Measurements from ENCODE around the gene ANGPT4.

The ANGPT4 gene

DNA sequence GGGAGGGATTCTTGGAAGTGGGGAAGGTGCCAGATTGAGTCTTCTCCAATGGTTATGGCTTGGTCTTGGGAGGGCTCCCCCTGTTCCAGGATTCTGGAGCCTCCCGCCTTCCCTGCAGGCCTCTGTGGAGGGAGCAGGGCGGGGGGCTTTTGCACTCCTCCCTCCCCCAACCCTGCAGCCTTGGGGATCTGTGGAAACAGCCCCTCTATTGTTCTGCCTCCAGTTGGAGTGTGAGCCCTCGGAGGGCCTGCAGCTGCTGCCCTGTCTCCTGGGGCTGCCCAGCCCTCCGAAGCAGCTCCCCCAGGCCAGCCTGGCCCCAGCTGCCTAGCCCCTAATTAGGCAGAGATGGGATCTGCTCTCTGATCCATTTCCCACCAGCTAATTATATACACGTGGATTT is 67.9 kb downstream of the ANGPT4 start:
- no peaks in the 10 kb centered on the region for H3K27me3 ChIP-seq (replicated peaks)
- in situ Hi-C loops (cut with HindIII; ENCODE audit: low pct_ligation_motif_present, low sequenced_read_pairs), result no loop called here
- no peak overlapping the region for H3K27ac ChIP-seq
- H3K4me3 ChIP-seq (ENCODE audit: low read depth, low read length), result no peak overlapping the region
- no peaks in the 10 kb centered on the region for H3K36me3 ChIP-seq (replicated peaks)
- TF ChIP-seq, protein P1, sequence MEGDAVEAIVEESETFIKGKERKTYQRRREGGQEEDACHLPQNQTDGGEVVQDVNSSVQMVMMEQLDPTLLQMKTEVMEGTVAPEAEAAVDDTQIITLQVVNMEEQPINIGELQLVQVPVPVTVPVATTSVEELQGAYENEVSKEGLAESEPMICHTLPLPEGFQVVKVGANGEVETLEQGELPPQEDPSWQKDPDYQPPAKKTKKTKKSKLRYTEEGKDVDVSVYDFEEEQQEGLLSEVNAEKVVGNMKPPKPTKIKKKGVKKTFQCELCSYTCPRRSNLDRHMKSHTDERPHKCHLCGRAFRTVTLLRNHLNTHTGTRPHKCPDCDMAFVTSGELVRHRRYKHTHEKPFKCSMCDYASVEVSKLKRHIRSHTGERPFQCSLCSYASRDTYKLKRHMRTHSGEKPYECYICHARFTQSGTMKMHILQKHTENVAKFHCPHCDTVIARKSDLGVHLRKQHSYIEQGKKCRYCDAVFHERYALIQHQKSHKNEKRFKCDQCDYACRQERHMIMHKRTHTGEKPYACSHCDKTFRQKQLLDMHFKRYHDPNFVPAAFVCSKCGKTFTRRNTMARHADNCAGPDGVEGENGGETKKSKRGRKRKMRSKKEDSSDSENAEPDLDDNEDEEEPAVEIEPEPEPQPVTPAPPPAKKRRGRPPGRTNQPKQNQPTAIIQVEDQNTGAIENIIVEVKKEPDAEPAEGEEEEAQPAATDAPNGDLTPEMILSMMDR (IDR thresholded peaks at IDR 0.05; ENCODE audit: low read depth, low read length, missing control alignments), result no peak
- no peak for DNase-seq

DNA sequence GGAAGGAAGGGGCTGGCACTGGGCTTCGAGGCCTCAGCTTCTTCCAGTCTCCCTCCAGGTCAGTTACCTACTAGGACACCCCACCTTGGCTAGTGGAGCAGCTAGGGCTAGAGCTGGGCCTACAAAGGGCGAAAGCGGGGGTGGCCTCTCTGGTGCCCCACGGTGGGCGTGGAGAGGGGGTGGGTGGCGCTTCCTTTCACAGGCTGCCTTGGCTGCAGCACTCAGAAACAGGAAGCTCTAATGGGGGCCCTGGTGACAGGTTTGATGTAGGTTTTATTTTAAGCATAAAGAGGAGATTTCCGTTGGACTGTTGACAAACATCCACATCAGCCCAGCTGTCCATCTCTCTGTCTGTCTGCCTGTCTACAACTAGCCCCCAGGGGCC is 69.2 kb downstream of the ANGPT4 start:
- no peaks in the 10 kb centered on the region for H3K27me3 ChIP-seq (replicated peaks)
- TF ChIP-seq, protein P1 (IDR thresholded peaks at IDR 0.05; ENCODE audit: low read depth, low read length, missing control alignments), result no peak
- H3K27ac ChIP-seq, result no peak overlapping the region
- H3K36me3 ChIP-seq (replicated peaks), result no peaks in the 10 kb centered on the region
- DNase-seq, result no peak
- no peak overlapping the region for H3K4me3 ChIP-seq (ENCODE audit: low read depth, low read length)
- in situ Hi-C loops (cut with HindIII; ENCODE audit: low pct_ligation_motif_present, low sequenced_read_pairs), result no loop called here

GRCh38 chr20:845941-846893 is 69.9 kb downstream of the ANGPT4 start:
- in situ Hi-C loops (cut with HindIII; ENCODE audit: low pct_ligation_motif_present, low sequenced_read_pairs), result no loop called here
- TF ChIP-seq, protein P1 (IDR thresholded peaks at IDR 0.05; ENCODE audit: low read depth, low read length, missing control alignments), result no peak
- no peak overlapping the region for H3K4me3 ChIP-seq (ENCODE audit: low read depth, low read length)
- no peaks in the 10 kb centered on the region for H3K36me3 ChIP-seq (replicated peaks)
- no peaks in the 10 kb centered on the region for H3K27me3 ChIP-seq (replicated peaks)
- no peak for DNase-seq
- H3K27ac ChIP-seq, result no peak overlapping the region

- in situ Hi-C loops (cut with HindIII; ENCODE audit: low pct_ligation_motif_present, low sequenced_read_pairs), result no loop called here
Measured at GRCh38 chr20:845226-845868, 70.8 kb downstream of the ANGPT4 start.

DNA sequence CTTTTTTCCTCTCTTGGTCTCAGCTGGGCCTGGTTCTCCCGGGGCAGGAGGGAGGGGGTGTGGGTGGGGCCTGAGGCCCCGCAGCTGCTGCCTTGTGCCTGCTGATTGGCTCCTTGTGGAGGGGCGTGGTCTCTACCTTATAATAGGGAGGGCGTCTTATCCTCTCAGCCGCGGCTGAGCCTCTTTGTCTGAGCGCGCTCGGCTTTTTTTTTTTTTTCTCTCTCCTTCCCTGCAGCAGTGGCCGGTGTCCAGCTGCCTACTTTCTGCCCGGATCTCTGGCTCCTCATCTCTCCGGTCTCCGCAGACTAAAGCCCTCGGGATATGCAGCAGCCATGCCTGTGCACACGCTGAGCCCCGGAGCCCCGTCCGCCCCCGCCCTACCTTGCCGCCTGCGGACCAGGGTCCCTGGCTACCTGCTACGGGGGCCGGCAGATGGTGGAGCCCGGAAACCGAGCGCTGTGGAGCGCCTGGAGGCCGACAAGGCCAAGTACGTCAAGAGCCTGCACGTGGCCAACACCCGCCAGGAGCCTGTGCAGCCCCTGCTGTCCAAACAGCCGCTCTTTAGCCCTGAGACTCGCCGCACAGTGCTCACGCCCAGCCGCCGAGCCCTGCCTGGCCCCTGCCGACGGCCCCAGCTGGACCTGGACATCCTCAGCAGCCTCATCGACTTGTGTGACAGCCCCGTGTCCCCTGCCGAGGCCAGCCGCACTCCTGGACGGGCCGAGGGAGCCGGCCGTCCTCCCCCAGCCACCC is 71.5 kb downstream of the ANGPT4 start:
- Histone ChIP-seq H3K36me3 (replicated peaks) (no peaks in the 10 kb centered on the region), H3K27me3 (replicated peaks) (no peaks in the 10 kb centered on the region), H3K27ac (no peak overlapping the region), H3K4me3 (ENCODE audit: low read depth, low read length) (peak overlapping the region; percentile 56)
- peak; percentile 90 for DNase-seq
- in situ Hi-C loops (cut with HindIII; ENCODE audit: low pct_ligation_motif_present, low sequenced_read_pairs), result no loop called here
- TF ChIP-seq, protein P1 (IDR thresholded peaks at IDR 0.05; ENCODE audit: low read depth, low read length, missing control alignments), result no peak

More at GRCh38 chr20:845226-845868, 70.8 kb downstream of the ANGPT4 start:
- TF ChIP-seq, protein P1 (IDR thresholded peaks at IDR 0.05; ENCODE audit: low read depth, low read length, missing control alignments), result no peak
- no peak overlapping the region for H3K4me3 ChIP-seq (ENCODE audit: low read depth, low read length)
- H3K36me3 ChIP-seq (replicated peaks), result no peaks in the 10 kb centered on the region
- no peak overlapping the region for H3K27ac ChIP-seq
- no peak for DNase-seq
- H3K27me3 ChIP-seq (replicated peaks), result no peaks in the 10 kb centered on the region
